ENCODE data around the gene ASF1B. TPM values are rescaled to one million over a fixed set of nuclear protein-coding genes. Genes with fewer than 3 reads are reported as not detected.

Gene ASF1B
- total RNA-seq, 2 experiments from 2014 or later: 0.59 to 0.77 TPM

DNA sequence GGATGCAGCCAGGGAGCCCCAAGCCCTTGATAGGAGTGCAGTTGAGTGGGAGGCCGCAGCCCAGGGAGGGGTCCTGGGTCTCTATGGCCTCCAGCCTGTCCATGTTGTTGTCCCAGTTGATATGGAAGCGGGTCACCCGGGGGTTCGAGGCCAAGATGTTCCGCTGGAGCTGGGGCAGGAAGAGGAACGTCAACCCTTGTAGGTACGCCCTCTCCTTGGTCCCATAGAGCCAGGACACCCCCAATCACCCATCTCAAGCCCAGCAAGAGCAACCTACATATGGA, 15.9 kb downstream of the ASF1B start:
- no peaks in the 10 kb centered on the region for H3K9me3 Mint-ChIP-seq
- POLR2A ChIA-PET: no interaction called here
- DNase-seq: no peak
- H3K4me1 Mint-ChIP-seq (ENCODE audit: low read depth): peaks cover 31% of the 10 kb centered on the region
- H3K27ac Mint-ChIP-seq: no peak overlapping the region
- H3K36me3 ChIP-seq (ENCODE audit: insufficient read depth, low read length): no peaks in the 10 kb centered on the region
- TF ChIP-seq, protein P1, sequence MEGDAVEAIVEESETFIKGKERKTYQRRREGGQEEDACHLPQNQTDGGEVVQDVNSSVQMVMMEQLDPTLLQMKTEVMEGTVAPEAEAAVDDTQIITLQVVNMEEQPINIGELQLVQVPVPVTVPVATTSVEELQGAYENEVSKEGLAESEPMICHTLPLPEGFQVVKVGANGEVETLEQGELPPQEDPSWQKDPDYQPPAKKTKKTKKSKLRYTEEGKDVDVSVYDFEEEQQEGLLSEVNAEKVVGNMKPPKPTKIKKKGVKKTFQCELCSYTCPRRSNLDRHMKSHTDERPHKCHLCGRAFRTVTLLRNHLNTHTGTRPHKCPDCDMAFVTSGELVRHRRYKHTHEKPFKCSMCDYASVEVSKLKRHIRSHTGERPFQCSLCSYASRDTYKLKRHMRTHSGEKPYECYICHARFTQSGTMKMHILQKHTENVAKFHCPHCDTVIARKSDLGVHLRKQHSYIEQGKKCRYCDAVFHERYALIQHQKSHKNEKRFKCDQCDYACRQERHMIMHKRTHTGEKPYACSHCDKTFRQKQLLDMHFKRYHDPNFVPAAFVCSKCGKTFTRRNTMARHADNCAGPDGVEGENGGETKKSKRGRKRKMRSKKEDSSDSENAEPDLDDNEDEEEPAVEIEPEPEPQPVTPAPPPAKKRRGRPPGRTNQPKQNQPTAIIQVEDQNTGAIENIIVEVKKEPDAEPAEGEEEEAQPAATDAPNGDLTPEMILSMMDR (IDR thresholded peaks at IDR 0.05): no peak
- intact Hi-C loops (cut with DNase I, micrococcal nuclease): no loop called here
- H3K36me3 Mint-ChIP-seq (ENCODE audit: low read depth): peaks cover 13% of the 10 kb centered on the region
- no peaks in the 10 kb centered on the region for H3K9me3 ChIP-seq (ENCODE audit: control insufficient read depth in 1 of 2, insufficient read depth in 1 of 2, low read length in 2 of 2)
- H3K4me3 ChIP-seq (ENCODE audit: low read length): no peak overlapping the region
- no peak overlapping the region for H3K4me3 Mint-ChIP-seq
- H3K27me3 Mint-ChIP-seq: no peaks in the 10 kb centered on the region
- no peak overlapping the region for H3K27ac ChIP-seq (ENCODE audit: low read depth in 1 of 2, low read length in 2 of 2)
- ATAC-seq (ENCODE audit: poor library complexity): no peak
- H3K27me3 ChIP-seq (ENCODE audit: control insufficient read depth in 1 of 2, insufficient read depth in 2 of 2, low read length in 2 of 2): no peaks in the 10 kb centered on the region
- peaks cover 32% of the 10 kb centered on the region for H3K4me1 ChIP-seq (ENCODE audit: insufficient read depth, low read length)
- CTCF ChIA-PET: no interaction called here

DNA sequence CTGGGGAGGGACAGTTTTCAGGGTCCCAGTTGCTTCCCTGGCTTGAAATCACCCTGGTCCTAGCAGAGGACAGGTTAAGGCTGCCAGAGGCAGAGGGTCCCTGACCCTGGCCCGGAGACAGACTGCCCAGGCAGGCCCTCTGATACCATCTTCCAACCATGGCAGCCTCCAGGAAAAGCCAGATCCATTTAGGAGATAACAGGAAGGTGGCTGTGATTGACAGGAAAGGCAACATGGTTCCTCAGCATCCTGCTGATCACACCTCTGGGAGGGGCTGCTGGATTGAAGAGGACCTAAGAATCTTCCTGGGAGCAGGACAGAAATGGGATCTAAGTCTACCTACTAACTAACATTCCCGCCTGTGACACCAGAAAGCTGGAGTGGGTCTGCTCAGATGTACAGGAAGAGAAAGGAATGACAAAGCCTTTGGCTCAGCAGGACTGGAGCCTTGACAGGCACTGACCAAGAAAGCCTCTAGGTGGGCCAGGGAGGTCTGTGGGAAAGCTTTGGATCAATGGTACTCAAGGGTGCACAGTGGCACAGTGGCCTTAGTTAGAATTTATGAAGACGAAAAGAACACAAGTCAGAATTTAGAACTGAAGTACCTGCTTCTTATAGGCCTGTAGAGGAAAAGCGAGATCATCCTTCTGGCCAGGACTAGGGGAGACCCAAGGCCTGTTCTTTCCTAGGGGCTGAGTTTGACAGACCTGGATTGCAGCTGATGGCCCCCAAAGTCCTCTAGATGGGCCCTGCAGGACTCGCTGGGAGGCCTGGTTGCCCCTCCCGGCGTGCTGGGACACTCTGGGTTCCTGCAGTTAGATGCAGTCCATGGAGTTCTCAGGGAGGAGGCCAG, 16.5 kb downstream of the ASF1B start:
- Histone ChIP-seq H3K9me3 (ENCODE audit: control insufficient read depth in 1 of 2, insufficient read depth in 1 of 2, low read length in 2 of 2) (no peaks in the 10 kb centered on the region), H3K27ac (ENCODE audit: low read depth in 1 of 2, low read length in 2 of 2) (no peak overlapping the region), H3K27me3 (ENCODE audit: control insufficient read depth in 1 of 2, insufficient read depth in 2 of 2, low read length in 2 of 2) (no peaks in the 10 kb centered on the region), H3K4me3 (ENCODE audit: low read length) (no peak overlapping the region), H3K4me1 (ENCODE audit: insufficient read depth, low read length) (peaks cover 38% of the 10 kb centered on the region), H3K36me3 (ENCODE audit: insufficient read depth, low read length) (no peaks in the 10 kb centered on the region)
- TF ChIP-seq, protein P1 (IDR thresholded peaks at IDR 0.05): no peak
- no peaks in the 10 kb centered on the region for H3K27me3 Mint-ChIP-seq
- H3K4me1 Mint-ChIP-seq (ENCODE audit: low read depth): peaks cover 37% of the 10 kb centered on the region
- POLR2A ChIA-PET: interaction anchor here (2.7 kb wide), 1 partner anchor 17 kb away, joined by 27 read pairs; the partner anchor contains the start of gene ASF1B
- H3K9me3 Mint-ChIP-seq: no peaks in the 10 kb centered on the region
- intact Hi-C loops (cut with DNase I, micrococcal nuclease): loop anchor here (5.0 kb wide), 2 partner anchors 38 to 48 kb away; partner anchors contain the start of gene MISP3 (in 1 of the 2)
- peak overlapping the region; percentile 69 for H3K27ac Mint-ChIP-seq
- H3K4me3 Mint-ChIP-seq: peak overlapping the region; percentile 63
- peaks cover 13% of the 10 kb centered on the region for H3K36me3 Mint-ChIP-seq (ENCODE audit: low read depth)
- ATAC-seq (ENCODE audit: poor library complexity): no peak
- CTCF ChIA-PET: no interaction called here
- DNase-seq: no peak

DNA sequence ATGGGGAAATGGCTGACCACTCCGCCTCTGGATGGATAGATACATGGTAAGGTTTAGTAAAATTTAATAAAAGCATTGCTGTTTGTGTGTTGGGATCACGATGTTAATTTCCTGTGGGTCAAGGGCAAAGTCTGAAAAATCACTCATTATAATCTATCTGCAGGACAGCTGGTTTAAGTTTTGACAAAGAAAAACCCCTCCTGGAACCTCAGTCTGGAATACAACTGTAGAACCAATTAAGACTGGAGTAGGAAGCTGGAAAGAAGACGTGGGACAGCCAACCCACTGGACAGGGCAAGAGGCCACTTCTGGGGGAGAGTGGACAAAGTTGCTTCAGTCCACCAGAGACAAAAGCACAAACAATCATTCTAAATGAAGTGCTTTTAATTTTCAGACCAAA, 17.2 kb downstream of the ASF1B start:
- no peaks in the 10 kb centered on the region for H3K9me3 ChIP-seq (ENCODE audit: control insufficient read depth in 1 of 2, insufficient read depth in 1 of 2, low read length in 2 of 2)
- POLR2A ChIA-PET: interaction anchor here (2.3 to 2.7 kb wide), 2 partner anchors 17 to 38 kb away, joined by 14 to 27 read pairs; partner anchors contain the start of gene ASF1B
- DNase-seq (no peak), ATAC-seq (ENCODE audit: poor library complexity) (no peak)
- intact Hi-C loops (cut with DNase I, micrococcal nuclease): loop anchor here (5.0 kb wide), 2 partner anchors 37 to 47 kb away; partner anchors contain the start of gene MISP3 (in 1 of the 2)
- CTCF ChIA-PET: no interaction called here
- Mint-ChIP-seq H3K27ac (peak overlapping the region; percentile 93), H3K27me3 (no peaks in the 10 kb centered on the region), H3K4me1 (ENCODE audit: low read depth) (peaks cover 41% of the 10 kb centered on the region), H3K9me3 (no peaks in the 10 kb centered on the region), H3K4me3 (peak overlapping the region; percentile 97), H3K36me3 (ENCODE audit: low read depth) (peaks cover 13% of the 10 kb centered on the region)
- H3K4me1 ChIP-seq (ENCODE audit: insufficient read depth, low read length): peaks cover 45% of the 10 kb centered on the region
- no peaks in the 10 kb centered on the region for H3K36me3 ChIP-seq (ENCODE audit: insufficient read depth, low read length)
- no peak overlapping the region for H3K4me3 ChIP-seq (ENCODE audit: low read length)
- H3K27me3 ChIP-seq (ENCODE audit: control insufficient read depth in 1 of 2, insufficient read depth in 2 of 2, low read length in 2 of 2): no peaks in the 10 kb centered on the region
- peak overlapping the region in 1 of 2 donors; percentile 83 for H3K27ac ChIP-seq (ENCODE audit: low read depth in 1 of 2, low read length in 2 of 2)
- TF ChIP-seq, protein P1 (IDR thresholded peaks at IDR 0.05): no peak

Measured in CD4-positive, alpha-beta T cell (primary cell).